Hepatocyte (in vitro differentiated cells): ENCODE data around the gene CYP24A1.

Experiments
- CTCF ChIP-seq: fragments of 200-600 bp; sonication (generic); IDR thresholded peaks from 2 replicates; pipeline ENCODE4 v1.5.1; 2016; ENCODE audit warnings: antibody characterized with exemption, mild to moderate bottlenecking; ENCODE audit not compliant: poor library complexity
- EZH2 ChIP-seq: fragments of 200-600 bp; sonication (generic); IDR thresholded peaks from 2 replicates; pipeline ENCODE4 v1.6.1; 2016; ENCODE audit warnings: antibody characterized with exemption, mild to moderate bottlenecking, borderline replicate concordance
- EZH2phosphoT487 ChIP-seq: fragments of 200-600 bp; sonication (generic); IDR thresholded peaks from one replicate; pipeline ENCODE4 v1.6.1; 2018; ENCODE audit warnings: antibody characterized with exemption, mild to moderate bottlenecking, low read depth, moderate library complexity; ENCODE audit not compliant: unreplicated experiment, severe bottlenecking

DNA sequence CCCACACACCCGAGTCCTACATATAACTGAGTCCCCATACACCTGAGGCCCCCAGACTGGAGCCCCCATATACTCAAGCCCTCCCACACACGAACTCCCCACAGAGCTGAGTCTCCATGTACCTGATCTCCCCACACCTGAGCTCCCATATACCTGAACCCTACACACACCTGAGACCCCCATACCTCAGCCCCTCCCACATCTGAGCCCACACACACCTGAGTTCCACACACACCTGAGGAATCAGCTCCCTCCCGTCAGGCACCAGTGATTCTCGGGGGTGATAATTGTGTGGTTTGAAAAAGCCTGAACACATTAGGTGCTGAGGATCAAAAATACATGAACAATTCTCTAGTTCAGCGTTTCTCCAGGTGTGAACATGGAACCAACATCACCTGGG lies 49.5 kb upstream of the CYP24A1 start:
- no peak for TF ChIP-seq CTCF
- no peak for TF ChIP-seq EZH2
- no peak for TF ChIP-seq EZH2phosphoT487
